ENCODE measurements around the gene CFAP61.

The CFAP61 gene

DNA sequence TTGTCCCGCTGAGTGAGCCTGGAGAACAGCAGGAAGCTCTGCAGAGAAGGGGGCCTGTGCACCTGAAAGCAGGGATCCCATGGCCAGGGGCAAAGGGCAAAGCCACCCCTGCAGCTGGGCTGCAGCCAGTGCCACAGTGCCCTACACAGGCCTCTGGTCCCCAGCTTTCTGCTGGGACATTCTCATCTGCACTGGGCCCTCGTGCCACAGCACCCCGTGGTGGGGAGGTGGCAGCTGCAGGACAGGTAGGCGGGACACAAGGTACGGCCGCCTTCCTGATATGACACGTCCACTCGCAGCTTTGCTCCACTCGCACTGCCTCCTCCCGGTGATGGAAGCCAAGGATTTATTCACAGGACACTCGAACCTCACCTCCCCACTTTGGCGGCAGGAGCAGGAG, 342.8 kb downstream of the CFAP61 start:
- TF ChIP-seq, protein P1, sequence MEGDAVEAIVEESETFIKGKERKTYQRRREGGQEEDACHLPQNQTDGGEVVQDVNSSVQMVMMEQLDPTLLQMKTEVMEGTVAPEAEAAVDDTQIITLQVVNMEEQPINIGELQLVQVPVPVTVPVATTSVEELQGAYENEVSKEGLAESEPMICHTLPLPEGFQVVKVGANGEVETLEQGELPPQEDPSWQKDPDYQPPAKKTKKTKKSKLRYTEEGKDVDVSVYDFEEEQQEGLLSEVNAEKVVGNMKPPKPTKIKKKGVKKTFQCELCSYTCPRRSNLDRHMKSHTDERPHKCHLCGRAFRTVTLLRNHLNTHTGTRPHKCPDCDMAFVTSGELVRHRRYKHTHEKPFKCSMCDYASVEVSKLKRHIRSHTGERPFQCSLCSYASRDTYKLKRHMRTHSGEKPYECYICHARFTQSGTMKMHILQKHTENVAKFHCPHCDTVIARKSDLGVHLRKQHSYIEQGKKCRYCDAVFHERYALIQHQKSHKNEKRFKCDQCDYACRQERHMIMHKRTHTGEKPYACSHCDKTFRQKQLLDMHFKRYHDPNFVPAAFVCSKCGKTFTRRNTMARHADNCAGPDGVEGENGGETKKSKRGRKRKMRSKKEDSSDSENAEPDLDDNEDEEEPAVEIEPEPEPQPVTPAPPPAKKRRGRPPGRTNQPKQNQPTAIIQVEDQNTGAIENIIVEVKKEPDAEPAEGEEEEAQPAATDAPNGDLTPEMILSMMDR (conservative IDR thresholded peaks at IDR 0.05; ENCODE audit: low read depth, low read length) = no peak
- no peak for DNase-seq (ENCODE audit: low read depth)
- no peak overlapping the region for H3K4me3 ChIP-seq (ENCODE audit: low read depth, low read length)

DNA sequence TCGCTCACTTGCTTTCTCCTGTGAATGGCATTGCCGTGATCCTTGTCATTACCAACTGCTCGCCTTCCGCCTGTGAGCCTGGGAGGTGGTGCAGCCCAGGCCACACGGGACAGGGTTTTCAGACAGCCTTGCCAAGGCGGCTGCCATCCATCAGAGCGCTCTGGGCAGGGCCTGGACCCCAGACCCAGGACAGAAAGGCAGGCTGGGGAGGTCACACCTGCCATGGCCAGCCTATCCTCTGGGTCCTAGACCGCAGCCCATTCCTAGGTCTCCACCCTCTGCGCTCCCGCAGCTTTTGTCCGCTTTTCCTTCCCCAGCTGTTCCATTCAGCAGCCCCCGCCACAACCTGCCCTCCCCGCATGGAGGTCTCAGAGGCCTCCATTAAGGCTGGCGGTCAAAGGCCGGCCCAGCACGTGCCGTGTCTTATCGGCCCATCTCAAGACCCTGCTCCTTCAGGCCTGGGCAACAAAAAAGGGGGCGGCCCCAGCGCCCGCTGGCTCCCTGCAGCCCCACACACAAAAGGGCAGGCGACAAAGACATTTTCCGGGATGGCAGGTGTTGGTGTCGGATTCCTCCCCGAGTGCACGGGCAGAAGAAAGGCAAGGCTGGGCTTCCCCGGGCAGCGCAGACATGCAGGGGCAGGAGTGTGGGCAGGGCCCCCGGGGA, 343.7 kb downstream of the CFAP61 start:
- DNase-seq (ENCODE audit: low read depth) = no peak
- H3K4me3 ChIP-seq (ENCODE audit: low read depth, low read length) = no peak overlapping the region
- TF ChIP-seq, protein P1 (conservative IDR thresholded peaks at IDR 0.05; ENCODE audit: low read depth, low read length) = no peak

DNA sequence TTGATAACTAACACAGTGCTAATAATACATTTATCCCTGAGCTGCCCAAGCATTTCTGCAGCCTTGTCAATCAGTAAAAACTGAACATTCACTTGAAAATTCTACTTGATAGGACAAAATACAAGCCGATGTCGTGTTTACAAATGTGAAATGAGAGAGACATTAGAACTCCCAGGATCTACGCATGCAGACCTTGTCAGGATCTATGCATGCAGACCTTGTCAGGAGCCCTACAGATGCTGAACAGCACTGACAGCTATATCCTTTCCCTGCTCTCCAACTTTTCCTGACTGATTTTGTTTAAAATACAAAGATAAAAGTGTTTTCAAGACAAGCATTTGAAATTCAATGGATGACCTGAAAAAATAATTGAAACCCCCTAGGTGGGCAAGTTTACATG, 344.5 kb downstream of the CFAP61 start:
- TF ChIP-seq, protein P1 (conservative IDR thresholded peaks at IDR 0.05; ENCODE audit: low read depth, low read length) = no peak

DNA sequence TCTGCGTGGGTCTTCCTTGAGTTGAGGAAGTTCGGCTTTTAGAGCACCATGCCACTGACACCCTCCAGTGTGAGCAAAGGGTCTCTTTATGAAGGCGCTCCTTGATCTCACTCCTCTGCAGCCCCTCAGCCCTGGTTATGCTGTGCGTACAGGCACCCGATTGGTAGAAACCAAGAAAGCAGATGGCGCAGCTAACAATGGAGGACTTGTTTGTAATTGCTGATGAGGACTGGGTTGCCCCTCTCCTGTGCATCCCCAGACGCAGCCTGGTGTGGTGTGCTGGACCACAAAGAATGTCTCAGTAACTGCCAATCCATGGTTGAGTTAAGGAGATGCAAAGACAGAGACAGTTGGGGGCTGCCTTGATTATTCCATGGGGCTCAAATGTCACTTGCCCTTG, 345.8 kb downstream of the CFAP61 start:
- TF ChIP-seq, protein P1 (conservative IDR thresholded peaks at IDR 0.05; ENCODE audit: low read depth, low read length) = no peak
- DNase-seq (ENCODE audit: low read depth) = no peak
- H3K4me3 ChIP-seq (ENCODE audit: low read depth, low read length) = no peak overlapping the region

More for the DNA sequence above, 344.5 kb downstream of the CFAP61 start:
- no peak overlapping the region for H3K4me3 ChIP-seq (ENCODE audit: low read depth, low read length)
- DNase-seq (ENCODE audit: low read depth) = no peak

DNA sequence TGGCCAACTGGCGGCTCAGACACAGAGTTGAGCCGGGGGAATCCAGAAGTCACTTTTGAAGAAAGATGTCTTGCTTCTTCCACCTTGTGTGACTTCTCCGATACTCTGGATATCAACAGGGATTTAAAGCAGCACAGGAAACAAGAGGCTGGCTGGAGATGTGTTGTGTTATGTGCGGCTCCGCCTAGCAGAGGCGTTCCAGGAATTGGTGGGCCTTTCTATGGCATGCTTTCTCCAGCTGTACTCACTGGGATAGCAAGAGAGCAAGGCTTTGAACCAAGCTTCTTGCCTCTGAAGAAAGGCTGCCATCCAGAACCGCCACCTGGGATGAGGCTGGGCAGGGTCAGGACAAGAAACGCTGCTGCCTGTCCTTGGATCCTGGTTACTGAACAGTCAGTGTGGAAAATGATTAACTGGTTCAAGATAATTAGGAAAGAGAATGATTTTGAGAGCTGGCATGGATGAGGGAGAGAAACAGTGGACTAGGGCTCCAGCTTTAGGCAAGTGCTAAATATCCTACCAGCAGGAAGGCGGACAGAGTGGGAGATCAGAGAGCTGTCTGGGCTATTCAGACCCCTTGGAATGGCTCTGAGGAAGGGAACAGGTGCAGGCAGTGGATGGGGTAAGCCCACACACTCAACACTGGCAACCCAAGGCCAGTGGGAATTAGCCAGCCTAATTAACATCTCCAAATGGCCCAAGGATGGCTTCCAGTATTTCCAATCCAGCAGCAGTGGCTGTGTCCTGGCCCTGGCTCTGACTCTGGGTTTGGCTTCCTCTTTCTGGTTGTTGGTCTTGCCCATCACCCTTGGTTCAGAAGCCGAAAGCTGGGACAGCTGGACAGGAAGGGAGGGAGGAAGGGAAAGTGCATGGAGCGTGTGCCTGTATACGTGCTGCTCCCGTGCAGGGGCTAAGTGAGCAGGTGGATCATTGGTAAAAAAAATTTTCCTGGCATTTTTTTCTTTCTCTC, 347.5 kb downstream of the CFAP61 start:
- no peak overlapping the region for H3K4me3 ChIP-seq (ENCODE audit: low read depth, low read length)
- DNase-seq (ENCODE audit: low read depth) = no peak
- TF ChIP-seq, protein P1 (conservative IDR thresholded peaks at IDR 0.05; ENCODE audit: low read depth, low read length) = no peak

DNA sequence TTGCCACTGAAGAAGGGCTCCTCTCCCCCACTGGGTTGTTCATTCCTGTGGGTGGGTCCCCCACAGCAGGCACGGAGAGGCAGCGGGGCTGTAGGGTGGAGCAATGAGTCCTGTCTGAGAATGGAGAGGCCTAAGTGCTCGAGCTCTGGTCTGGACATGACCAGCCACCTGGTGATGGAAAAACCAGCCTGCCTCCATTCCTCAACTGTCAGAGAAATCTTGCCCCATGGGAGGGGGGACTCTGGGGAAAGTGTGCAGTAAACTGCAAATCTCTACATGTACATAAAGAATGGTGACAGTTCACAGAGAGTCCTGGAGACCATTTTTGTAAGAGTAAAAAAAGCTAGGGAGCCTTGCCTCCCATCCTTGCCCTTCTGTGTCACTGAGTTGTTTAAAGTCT, 349.7 kb downstream of the CFAP61 start:
- DNase-seq (ENCODE audit: low read depth) = no peak
- TF ChIP-seq, protein P1 (conservative IDR thresholded peaks at IDR 0.05; ENCODE audit: low read depth, low read length) = no peak
- no peak overlapping the region for H3K4me3 ChIP-seq (ENCODE audit: low read depth, low read length)

Measured in choroid plexus epithelial cell (primary cell).